ENCODE data around the gene NFYC.
"Not testable (repeated sequence)": the region's sequence is repeated elsewhere in the genome, so short reads cannot be mapped to it uniquely, and the experiment has no call there.

The NFYC gene

DNA sequence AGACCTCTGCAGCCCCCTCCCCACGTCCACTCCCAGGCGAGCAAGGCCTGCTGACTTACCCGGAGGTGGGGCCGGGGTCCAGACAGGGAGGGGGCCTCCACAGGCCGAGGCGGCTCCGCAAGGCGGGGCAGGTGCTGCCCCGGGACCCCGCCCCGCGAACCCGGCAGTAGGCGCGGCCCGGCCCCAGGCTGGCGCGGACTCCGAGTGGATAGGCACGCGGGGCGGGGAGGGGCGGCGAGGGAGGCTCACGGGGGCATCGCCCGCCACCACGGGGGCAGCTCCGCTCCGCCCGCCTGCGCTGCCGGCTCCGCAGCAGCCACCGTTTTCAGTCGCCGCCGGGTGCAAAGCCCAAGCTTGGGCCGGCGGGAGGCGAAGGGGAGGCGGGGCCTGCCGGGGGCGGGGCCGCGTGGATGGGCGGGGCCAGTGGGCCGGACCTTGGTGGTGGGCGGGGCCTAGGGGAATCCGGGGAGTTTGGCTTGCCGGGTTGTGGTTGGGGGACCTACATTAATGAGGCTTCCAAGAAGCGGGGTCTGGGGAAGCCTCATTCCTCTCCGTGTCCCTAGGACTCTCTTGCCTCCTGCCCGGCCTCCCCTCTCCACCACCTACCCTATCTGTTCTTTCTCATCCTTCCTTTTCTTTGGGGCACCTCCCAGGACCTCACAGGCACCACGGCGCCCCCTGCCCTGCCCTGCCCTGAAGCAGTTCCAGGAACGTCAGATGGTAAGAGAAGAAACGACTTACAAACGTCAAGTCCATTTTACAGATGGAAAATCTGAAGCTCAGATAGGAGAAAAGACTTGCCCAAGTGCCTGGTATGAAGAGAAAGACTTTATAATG lies 26.0 kb upstream of the NFYC start, which contains the start of gene RIMS3:
Gene RIMS3, minus strand, starts transcription at position 348 of the 837 bp plus-strand sequence. CDS start 23,757 bp downstream, outside the sequence.
- peak; percentile 65 to 78 (median 76) for DNase-seq

- DNase-seq: peak; percentile 66 to 81 (median 73)
Observed at GRCh38 chr1:40668769-40669525, 22.6 kb upstream of the NFYC start.

DNA sequence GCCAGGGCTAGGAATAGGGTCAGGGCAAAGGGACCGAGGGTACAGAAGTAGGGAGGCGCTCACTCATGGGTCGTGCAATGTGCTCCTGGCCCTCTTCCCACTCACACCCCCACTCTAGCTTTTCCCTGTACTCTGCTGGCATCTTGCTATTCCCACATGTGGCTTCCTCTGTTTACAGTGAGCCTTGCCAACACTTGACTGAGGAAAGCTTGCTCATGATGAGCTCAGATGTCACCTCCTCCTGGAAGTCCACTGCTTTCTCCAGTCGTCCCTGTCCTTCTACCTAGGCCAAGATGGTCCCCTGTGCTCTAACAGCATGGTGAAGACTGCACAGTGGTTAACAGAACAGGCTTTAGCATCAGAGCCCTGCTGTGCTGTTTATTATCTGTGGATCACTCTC lies 18.1 kb upstream of the NFYC start:
- no peak for DNase-seq

GRCh38 chr1:40676501-40676900 lies 15.0 kb upstream of the NFYC start:
- no peak for DNase-seq

DNA sequence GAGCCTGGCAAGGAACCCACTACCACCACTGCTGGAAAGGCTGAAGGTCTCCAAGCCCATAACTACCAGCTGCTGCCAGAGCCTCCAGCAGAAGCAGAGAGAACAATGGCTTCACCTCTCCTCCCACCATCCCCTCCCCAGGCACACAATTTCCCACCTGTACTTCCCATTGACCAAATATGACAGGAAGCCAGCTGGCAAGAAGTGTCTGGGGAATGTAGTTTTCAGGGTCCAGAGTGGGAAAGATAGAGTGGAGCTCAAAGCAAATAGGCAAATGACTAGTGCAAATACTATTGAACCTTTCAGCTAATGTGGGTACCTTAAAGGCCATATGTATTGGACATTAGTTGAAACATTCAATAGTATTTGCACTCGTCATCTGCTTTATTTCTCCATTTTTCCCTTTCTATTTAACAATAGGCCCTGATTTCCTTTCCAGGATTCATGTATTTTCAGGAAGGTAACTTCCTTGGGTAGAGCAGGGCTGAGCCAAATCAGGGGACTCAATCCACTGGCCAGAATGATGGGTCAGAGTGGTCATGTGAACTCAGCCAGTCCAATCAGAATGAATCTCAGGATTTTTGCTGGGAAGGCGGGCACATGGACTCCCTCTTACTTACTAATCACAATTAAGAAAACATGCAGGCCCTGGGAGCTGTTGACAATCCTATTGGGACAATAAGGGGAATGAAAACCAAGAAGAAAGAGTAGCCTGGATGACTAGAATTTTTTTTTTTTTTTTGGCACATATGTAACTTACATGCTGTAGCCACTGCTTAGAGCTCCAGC lies 12.1 kb upstream of the NFYC start:
- DNase-seq: no peak

DNA sequence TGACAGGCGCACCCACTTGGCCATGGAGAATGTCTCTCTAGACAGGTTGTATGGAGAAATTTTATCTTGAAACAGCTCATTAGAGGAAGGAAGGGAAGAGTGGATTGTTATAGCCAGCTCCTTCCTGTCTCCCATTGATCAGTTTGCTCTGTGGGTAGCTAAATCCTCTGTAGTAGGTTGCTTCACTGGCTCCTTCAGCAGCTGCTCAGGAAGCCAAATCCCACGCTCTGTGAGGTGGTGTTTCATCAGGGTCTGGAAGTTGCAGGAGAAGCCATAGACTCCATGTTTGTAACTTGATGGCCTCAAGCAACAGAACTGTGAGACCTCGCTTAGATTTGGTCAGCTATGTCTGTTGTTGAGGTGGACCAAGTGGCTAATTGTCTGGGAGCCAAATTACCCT lies 6.8 kb upstream of the NFYC start:
- DNase-seq: no peak

DNA sequence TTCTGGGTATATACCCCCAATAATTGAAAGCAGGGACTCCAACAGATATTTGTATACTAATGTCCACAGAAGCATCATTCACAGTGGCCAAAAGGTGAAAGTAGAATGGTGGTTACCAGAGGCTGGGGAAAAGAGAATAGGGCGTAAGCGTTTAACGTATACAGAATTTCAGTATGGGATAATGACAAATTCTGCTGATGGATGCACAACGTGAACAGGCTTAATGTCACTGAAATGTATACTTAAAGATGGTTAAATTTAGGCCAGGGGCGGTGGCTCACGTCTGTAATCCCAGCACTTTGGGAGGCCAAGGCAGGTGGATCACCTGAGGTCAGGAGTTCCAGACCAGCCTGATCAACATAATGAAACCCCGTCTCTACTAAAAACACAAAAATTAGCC lies 4.4 kb upstream of the NFYC start:
- DNase-seq: no peak

- no peak for DNase-seq
Observed at GRCh38 chr1:40687661-40688060, 3.8 kb upstream of the NFYC start.

- DNase-seq: no peak
Observed at GRCh38 chr1:40689737-40690136, 1.8 kb upstream of the NFYC start.

DNA sequence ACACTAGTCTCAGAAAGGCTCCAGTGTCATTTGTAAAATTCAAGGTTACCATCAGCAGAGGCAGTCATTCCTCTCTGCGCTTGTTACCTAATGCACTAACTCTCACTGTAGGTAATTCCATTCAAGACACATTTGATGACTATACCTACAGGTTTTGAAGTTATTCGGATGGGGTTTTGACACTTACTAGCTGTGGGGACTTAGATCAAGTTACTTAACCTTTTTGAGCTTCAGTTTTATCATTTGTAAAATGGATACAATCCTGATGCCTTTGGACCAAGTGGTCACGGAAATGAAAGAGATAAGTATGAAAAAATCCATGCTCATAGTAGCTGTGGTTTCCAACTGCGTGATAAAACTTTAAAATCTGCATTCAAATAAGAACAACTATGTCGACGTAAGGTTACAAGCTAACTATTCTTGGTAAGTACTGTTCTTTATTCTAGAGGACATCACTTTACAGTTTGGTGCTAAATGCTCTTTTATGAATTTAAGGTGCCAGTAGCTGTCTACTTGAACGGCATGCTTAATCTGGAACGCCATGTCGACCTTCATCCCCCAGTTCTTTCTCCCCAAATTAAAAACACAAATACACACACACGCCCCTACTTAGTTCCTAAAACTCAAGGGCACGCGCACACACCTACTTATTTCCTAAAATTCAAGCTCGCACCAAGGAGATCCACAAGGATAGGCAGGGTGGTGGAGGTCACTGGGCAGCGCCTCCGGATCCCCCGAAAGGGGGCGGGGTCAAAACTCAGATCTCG lies 550 bp upstream of the NFYC start:
- no peak for DNase-seq

- DNase-seq: no peak
Observed at GRCh38 chr1:40692429-40692895, 958 bp downstream of the NFYC start.

GRCh38 chr1:40693425-40693824 lies 1.9 kb downstream of the NFYC start:
- no peak for DNase-seq

DNA sequence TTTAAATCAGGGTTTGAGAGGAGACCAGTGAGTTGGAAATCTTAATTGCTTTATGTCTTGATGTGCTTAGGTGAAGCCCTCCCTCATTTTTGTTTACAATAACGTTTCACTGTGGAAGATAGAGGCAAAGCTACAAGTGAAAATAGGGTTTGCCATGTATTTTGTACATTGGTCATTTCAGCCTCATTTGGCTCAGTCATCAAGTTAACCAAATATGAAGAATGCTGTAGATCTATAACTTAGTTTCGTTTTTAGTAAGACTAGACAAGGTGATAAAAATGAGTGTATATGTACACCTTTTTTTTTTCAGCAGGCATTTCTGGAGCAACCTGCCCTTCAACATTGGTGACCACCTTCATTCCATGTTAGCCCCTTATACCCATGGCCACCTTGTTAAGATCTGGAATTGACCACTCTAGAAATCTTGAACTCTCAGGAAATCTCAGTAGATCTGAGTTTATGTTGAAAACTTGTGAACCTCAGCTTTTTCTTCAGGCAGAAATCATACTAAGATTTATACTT lies 2.9 kb downstream of the NFYC start:
- DNase-seq: peak in 1 of 5 donors; percentile 54

DNA sequence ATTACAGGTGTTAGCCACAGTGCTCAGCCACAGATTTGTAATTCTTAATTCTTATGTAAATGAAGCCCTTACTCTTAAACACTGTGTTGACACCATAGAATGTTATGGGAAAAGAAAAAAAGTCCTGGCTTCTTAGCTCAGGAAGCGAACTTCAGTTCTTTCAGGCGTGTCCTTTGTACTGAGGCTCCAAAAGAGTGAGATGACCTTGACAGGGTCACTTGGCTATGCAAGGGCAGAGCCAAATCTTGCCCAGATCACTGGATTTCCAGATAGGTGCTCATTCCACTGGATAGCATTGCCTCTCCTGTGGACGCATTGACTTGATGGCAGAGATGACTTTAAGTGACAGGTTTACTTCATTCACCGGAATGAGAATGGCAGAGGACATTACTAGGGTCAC lies 4.8 kb downstream of the NFYC start:
- no peak for DNase-seq

DNA sequence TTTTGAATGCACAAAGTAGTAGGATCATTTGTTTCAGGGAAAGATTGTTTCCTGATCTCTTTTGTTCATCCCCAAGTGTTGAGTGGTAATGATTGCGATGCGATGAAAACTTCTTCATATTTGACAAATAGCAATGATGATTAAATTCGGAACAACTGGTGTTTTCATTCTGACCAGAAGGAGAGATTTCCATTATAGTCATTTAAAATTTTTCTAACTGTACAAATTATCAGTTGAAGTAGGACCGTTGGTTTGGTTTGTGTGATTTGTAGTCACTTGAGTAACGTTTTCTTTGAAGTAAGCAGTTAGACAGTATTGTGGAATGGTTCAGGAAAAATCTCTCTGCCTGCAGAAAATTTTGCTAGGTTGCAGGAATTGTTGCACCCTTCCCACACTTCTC lies 5.9 kb downstream of the NFYC start:
- no peak for DNase-seq

- peak in 1 of 5 donors; percentile 38 for DNase-seq
Observed at GRCh38 chr1:40699787-40700186, 8.3 kb downstream of the NFYC start.

DNA sequence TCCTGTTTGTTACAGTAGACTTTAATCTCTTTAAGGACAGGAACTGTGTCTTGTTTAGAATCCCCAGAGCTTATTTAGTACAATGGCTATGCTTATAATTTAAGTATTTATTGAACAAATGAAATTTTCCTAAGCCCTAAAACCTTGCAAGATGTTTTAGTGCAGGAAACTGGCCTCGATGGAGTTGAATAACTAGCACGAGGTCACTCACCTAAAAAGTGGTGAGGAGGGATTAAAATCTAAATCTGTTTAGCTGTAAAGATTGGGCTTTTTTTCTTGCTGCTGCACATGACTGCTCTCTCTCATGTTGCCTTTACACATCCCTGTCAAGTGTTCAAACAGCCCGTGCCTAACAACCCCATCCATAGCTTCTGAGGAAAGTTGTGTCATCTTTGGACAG lies 10.2 kb downstream of the NFYC start:
- no peak for DNase-seq

GRCh38 chr1:40702810-40703209 lies 11.3 kb downstream of the NFYC start:
- not testable (repeated sequence) for DNase-seq

GRCh38 chr1:40703316-40703715 lies 11.8 kb downstream of the NFYC start:
- no peak for DNase-seq

DNA sequence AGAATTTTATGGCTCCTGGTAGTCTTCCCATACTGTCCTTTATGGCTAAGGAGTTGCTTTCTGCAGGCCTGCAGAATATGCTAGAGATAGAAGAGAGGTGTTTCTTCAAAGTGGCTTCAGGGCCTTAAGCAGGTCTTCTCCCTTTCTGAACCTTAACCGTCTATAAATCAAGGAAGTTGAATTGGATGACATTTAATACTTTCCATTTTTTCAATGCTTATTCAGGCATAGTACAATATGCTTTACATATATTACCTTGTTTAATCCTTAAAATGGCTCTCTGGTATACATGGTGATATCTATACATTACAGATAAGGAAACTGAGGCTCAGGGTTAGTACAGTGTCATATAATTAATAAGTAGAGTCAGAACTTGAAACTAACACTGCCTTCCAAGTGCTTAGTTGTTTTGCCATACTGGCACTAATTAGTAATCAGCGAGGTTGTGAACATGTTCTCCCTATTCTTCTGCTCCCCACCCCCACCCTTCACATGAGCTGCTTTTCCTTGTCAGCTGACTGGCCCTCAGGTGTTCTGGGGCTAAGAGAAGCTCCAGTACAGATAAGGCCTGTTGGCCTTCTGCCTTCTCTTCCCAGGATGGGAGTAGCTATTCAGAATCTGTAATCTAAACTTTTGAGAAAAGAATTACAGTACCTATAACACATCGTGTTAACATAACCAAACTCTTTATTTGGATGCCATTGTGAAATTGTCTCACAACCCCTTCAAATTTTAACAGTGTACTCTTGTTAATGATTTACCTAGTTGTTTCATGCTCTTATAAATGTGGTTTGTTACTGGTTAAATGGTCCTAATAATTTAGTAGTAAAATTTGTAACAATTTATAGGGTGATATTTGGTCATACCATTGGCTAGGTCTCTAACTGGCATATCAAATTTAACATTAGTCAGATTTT lies 13.6 kb downstream of the NFYC start:
- DNase-seq: no peak

GRCh38 chr1:40706626-40707025 lies 15.1 kb downstream of the NFYC start:
- DNase-seq: no peak
